Adrenal gland (tissue), 12 donors: ENCODE results near the gene SYTL3. TPM values are rescaled to one million over a fixed set of nuclear protein-coding genes. Genes with fewer than 3 reads are reported as not detected.

Source experiments
- DNase-seq, 7 donors: peaks; one replicate each; pipeline ENCODE4 v3.0.0-alpha.2; 2019 to 2020
- H3K27ac ChIP-seq, 5 donors: fragments of 200-600 bp; sonication (generic) in 4 of 5; 1 replicate in 3 of 5; 2 replicates in 2 of 5; pipeline versions ENCODE4 v1.5.1 to v1.8.0; 2016 to 2020; ENCODE audit warnings: mild to moderate bottlenecking in 1 of 5
- H3K27me3 ChIP-seq: fragments of 200-600 bp; 2 replicates; pipeline ENCODE4 v1.8.0; 2021
- H3K36me3 ChIP-seq, 2 donors: fragments of 200-600 bp; replicated peaks in 1 of 2; 1 replicate in 1 of 2; 2 replicates in 1 of 2; pipeline versions ENCODE4 v1.5.1 to v1.8.0; 2018 to 2022
- H3K4me1 ChIP-seq, 2 donors: fragments of 200-600 bp; replicated peaks in 1 of 2; 1 replicate in 1 of 2; 2 replicates in 1 of 2; pipeline versions ENCODE4 v1.5.1 to v1.8.0; 2018 to 2021
- H3K4me3 ChIP-seq, 4 donors: fragments of 200-600 bp; sonication (generic) in 3 of 4; one replicate each; pipeline ENCODE4 v1.5.1; 2016 to 2018
- H3K9me3 ChIP-seq, 3 donors: fragments of 200-600 bp; sonication (generic) in 1 of 3; replicated peaks in 1 of 3; 1 replicate in 2 of 3; 2 replicates in 1 of 3; pipeline versions ENCODE4 v1.5.1 to v1.8.0; 2016 to 2021
- POLR2A ChIP-seq, 2 donors: fragments of 450-650 bp; IDR thresholded peaks; one replicate each; pipeline ENCODE4 v1.6.1; 2017; ENCODE audit warnings: antibody characterized with exemption in 2 of 2, mild to moderate bottlenecking in 2 of 2, moderate library complexity in 1 of 2
- WGBS, 4 donors: extraction: QIAGEN DNeasy Blood & Tissue Kit in 2 of 4; methylation state at CpG; one replicate each; pipeline versions ENCODE4 v1.1.5 to v1.1.7; 2013 to 2017; 5-methylcytosine and 5-hydroxymethylcytosine counted together
- intact Hi-C, 2 donors: fragments of 100-400 bp; cut with DNase I; formaldehyde crosslinking; loops; one replicate each; pipeline versions ENCODE4 v1.14.1 to v1.15.0; 2022 to 2023
- polyA plus RNA-seq, 3 donors: library from polyadenylated mRNA; stranded (reverse); fragments of 200-250 nt in 2 of 3; fragments of 350-450 nt in 1 of 3; fragmentation: Illumina TruSeq in 1 of 3; extraction: RNeasy Lipid Tissue Mini Kit (QIAGEN cat#74804) in 1 of 3; gene quantifications; one replicate each; pipeline ENCODE4 v1.2.3, GENCODE V29; 2013 to 2014
- total RNA-seq, 9 donors: library from RNA; depleted of rRNA in 4 of 9; stranded (reverse); fragments of >200 nt in 4 of 9; fragments of 120-200 nt in 1 of 9; fragmentation: NEBNext Ultra II Directional in 1 of 9; extraction: Animal tissue kit (Norgen Biotek cat#: 25700) in 1 of 9; gene quantifications; one replicate each; pipeline versions ENCODE4 v1.1.0 to v1.2.4, GENCODE V29; 2013 to 2023
- TF ChIP-seq, protein P1 (sequence below), 6 experiments: fragments of 450-650 bp in 4 of 6; fragments of 200-600 bp in 2 of 6; sonication (generic) in 1 of 6; IDR thresholded peaks; 1 replicate in 5 of 6; 2 replicates in 1 of 6; pipeline versions ENCODE4 v1.5.1 to v1.8.0; 2016 to 2021; ENCODE audit warnings: antibody characterized with exemption in 6 of 6, mild to moderate bottlenecking in 2 of 6, moderate library complexity in 1 of 6
- donor health status: healthy with polysubstance abuse.
- donor health status: Bipolar disorder and iron deficiency.
- donor health status: DM: yes; HTN: yes; CAD: no.
- donor health status: DM: no; HTN: no; CAD: no.
- donor health status: DM: no; HTN: no; CAD: no.
- donor health status: DM: yes; HTN: yes; CAD: no.

The SYTL3 gene
- total and polyA plus RNA-seq, 12 donors, result 0.94 to 3.9 (median 2.1) TPM

DNA sequence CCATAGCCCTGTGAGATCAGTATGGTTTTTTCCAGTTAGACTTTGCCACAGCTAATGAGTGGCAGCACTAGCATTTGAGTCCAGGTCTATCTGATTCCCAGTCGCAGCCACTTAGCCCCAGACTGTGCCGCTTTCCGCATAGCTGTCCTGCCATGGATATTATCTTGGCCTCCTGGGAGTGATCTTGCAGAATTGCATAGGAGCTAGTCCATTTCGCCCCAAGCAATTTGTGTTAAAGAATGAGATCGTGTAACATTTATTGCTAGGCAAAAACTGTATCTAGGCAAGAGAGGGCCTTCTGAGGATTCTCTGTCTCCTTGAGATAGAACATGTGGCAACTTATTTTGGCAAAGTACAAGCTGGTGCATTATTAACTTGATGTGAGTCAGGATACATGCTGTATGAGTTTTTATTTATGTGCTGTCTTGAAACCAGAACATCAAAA, 95.2 kb downstream of the SYTL3 start:
- Histone ChIP-seq H3K9me3 (no peaks in the 10 kb centered on the region), H3K36me3 (no peaks in the 10 kb centered on the region), H3K27ac (peak overlapping the region in 1 of 5 donors; percentile 21), H3K4me3 (no peak overlapping the region), H3K4me1 (no peaks in the 10 kb centered on the region), H3K27me3 (no peaks in the 10 kb centered on the region)
- intact Hi-C loops, result no loop called here
- no peak for DNase-seq
- TF ChIP-seq, protein P1, sequence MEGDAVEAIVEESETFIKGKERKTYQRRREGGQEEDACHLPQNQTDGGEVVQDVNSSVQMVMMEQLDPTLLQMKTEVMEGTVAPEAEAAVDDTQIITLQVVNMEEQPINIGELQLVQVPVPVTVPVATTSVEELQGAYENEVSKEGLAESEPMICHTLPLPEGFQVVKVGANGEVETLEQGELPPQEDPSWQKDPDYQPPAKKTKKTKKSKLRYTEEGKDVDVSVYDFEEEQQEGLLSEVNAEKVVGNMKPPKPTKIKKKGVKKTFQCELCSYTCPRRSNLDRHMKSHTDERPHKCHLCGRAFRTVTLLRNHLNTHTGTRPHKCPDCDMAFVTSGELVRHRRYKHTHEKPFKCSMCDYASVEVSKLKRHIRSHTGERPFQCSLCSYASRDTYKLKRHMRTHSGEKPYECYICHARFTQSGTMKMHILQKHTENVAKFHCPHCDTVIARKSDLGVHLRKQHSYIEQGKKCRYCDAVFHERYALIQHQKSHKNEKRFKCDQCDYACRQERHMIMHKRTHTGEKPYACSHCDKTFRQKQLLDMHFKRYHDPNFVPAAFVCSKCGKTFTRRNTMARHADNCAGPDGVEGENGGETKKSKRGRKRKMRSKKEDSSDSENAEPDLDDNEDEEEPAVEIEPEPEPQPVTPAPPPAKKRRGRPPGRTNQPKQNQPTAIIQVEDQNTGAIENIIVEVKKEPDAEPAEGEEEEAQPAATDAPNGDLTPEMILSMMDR (IDR thresholded peaks at IDR 0.05), result no peak
- TF ChIP-seq POLR2A (IDR thresholded peaks at IDR 0.05), result no peak
- 79 to 81% (median 80%) methylated on average over 5 of the region's 5 CpGs for WGBS, 4 donors

DNA sequence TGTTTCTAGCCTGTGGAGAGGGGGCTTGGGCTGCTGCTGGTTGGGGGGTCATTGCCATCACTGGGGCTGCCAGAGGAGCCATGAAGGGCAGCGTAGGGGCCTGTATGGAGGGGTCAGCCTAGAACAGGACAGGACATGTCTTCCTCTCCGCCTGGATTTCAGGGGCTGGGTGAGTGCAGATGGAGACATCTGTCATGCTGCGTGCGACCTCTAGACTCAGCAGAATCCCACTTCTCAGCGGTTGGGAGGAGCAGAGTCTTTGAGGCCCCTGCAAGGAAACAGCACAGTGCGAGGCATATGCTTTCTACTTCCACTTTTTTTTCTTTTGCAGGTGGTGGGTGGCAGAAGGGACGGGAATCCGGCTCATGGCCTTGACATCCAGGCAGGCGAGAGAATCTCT, 101.4 kb downstream of the SYTL3 start:
- intact Hi-C loops, result no loop called here
- no peaks in the 10 kb centered on the region for H3K9me3 ChIP-seq
- no peak for DNase-seq
- H3K27ac ChIP-seq, result no peak overlapping the region
- H3K27me3 ChIP-seq, result no peaks in the 10 kb centered on the region
- H3K4me1 ChIP-seq, result peaks cover 0 to 8% of the 10 kb centered on the region in 2 donors
- H3K36me3 ChIP-seq, result no peaks in the 10 kb centered on the region
- no peak overlapping the region for H3K4me3 ChIP-seq
- WGBS, 4 donors, result 80 to 92% (median 86%) methylated on average over 7 to 9 of the region's 9 CpGs
- TF ChIP-seq POLR2A (IDR thresholded peaks at IDR 0.05), result no peak
- TF ChIP-seq, protein P1 (IDR thresholded peaks at IDR 0.05), result no peak

DNA sequence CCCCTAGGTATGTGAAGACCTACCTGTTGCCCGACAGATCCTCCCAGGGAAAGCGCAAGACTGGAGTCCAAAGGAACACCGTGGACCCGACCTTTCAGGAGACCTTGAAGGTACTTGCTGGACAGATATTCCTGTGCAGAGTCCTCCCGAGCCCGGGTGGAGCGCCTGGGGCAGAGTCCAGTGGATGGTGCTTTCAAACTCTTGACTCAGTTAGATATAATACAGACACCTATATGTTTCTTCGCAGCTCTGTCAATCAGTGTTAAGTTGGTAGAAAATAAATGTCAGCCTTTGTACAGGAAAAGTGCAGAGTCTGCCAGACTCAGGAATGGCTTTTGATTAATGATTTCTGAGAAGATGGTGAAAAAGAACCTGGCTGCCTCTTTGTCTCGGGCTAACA, 102.1 kb downstream of the SYTL3 start:
- Histone ChIP-seq H3K36me3 (no peaks in the 10 kb centered on the region), H3K4me3 (no peak overlapping the region), H3K27ac (no peak overlapping the region), H3K27me3 (no peaks in the 10 kb centered on the region), H3K4me1 (peaks cover 0 to 8% of the 10 kb centered on the region in 2 donors), H3K9me3 (no peaks in the 10 kb centered on the region)
- TF ChIP-seq, protein P1 (IDR thresholded peaks at IDR 0.05), result no peak
- no peak for TF ChIP-seq POLR2A (IDR thresholded peaks at IDR 0.05)
- intact Hi-C loops, result no loop called here
- peak in 1 of 7 donors; percentile 49 for DNase-seq
- WGBS, 4 donors, result 48 to 63% (median 58%) methylated on average over 8 to 9 of the region's 9 CpGs

DNA sequence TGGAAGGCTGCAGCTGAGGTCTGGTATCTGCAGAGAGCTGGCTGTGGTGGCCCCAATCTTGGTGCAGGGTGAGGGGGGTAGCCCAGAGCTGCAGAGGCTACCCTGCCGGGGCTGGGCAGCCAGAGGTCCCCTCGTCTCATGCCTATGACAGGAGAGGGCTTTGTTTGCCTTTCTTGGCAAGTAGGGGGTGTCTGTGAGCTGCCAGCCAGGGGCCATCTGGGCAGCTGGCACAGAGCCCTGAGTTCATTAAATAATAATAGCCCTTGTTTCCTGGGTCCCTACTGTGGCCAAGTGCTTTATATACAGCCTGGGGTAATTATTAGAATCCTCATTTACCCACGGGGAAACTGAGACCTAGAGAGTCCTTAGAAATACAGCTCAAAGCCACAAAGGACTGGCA, 102.8 kb downstream of the SYTL3 start:
- H3K4me3 ChIP-seq, result no peak overlapping the region
- TF ChIP-seq, protein P1 (IDR thresholded peaks at IDR 0.05), result peak in 1 of 6 experiments; percentile 10
- no peak for TF ChIP-seq POLR2A (IDR thresholded peaks at IDR 0.05)
- no peaks in the 10 kb centered on the region for H3K9me3 ChIP-seq
- peaks cover 0 to 8% of the 10 kb centered on the region in 2 donors for H3K4me1 ChIP-seq
- intact Hi-C loops, result no loop called here
- no peaks in the 10 kb centered on the region for H3K36me3 ChIP-seq
- no peak overlapping the region for H3K27ac ChIP-seq
- DNase-seq, result peak in 2 of 7 donors; percentile 27 to 61
- 65 to 81% (median 69%) methylated on average over 3 of the region's 3 CpGs for whole genome bisulfite sequencing, 4 donors
- no peaks in the 10 kb centered on the region for H3K27me3 ChIP-seq
